GM21390 (cell line): ENCODE results near the gene PPP1R7.

Source experiments
- ATAC-seq: cut with Tn5 transposase; IDR thresholded peaks from one replicate; pipeline ENCODE4 v1.9.1; 2021; ENCODE audit not compliant: unreplicated experiment

The PPP1R7 gene

GRCh38 chr2:241118737-241119505, 31.3 kb upstream of the PPP1R7 start:
- ATAC-seq: no peak

- ATAC-seq: no peak
Measured at GRCh38 chr2:241120440-241120839, 29.8 kb upstream of the PPP1R7 start.

- ATAC-seq: no peak
Measured at GRCh38 chr2:241121008-241121407, 29.3 kb upstream of the PPP1R7 start.

- ATAC-seq: no peak
Measured at GRCh38 chr2:241122376-241123002, 27.8 kb upstream of the PPP1R7 start.

- no peak for ATAC-seq
Measured at GRCh38 chr2:241123816-241124536, 26.3 kb upstream of the PPP1R7 start.

- ATAC-seq: no peak
Measured at GRCh38 chr2:241125626-241126025, 24.6 kb upstream of the PPP1R7 start.

- no peak for ATAC-seq
Measured at GRCh38 chr2:241126201-241126611, 24.1 kb upstream of the PPP1R7 start.

GRCh38 chr2:241126771-241127202, 23.5 kb upstream of the PPP1R7 start:
- ATAC-seq: no peak

GRCh38 chr2:241128266-241128665, 22.0 kb upstream of the PPP1R7 start:
- ATAC-seq: no peak

- ATAC-seq: no peak
Measured at GRCh38 chr2:241129086-241129871, 21.0 kb upstream of the PPP1R7 start.

GRCh38 chr2:241130316-241130715, 20.0 kb upstream of the PPP1R7 start:
- no peak for ATAC-seq

- ATAC-seq: no peak
Measured at GRCh38 chr2:241131531-241131930, 18.7 kb upstream of the PPP1R7 start.

- ATAC-seq: no peak
Measured at GRCh38 chr2:241132538-241133435, 17.5 kb upstream of the PPP1R7 start.

GRCh38 chr2:241133436-241133820, 16.8 kb upstream of the PPP1R7 start:
- ATAC-seq: no peak

- ATAC-seq: no peak
Measured at GRCh38 chr2:241134711-241135110, 15.6 kb upstream of the PPP1R7 start.

GRCh38 chr2:241135737-241136136, 14.5 kb upstream of the PPP1R7 start:
- no peak for ATAC-seq

GRCh38 chr2:241136191-241136590, 14.1 kb upstream of the PPP1R7 start:
- ATAC-seq: no peak

- no peak for ATAC-seq
Measured at GRCh38 chr2:241136661-241137260, 13.5 kb upstream of the PPP1R7 start.

- ATAC-seq: no peak
Measured at GRCh38 chr2:241137276-241138190, 12.7 kb upstream of the PPP1R7 start.
